GM21717 (cell line): Measurements from ENCODE around the gene PRAMEF17.
"Not testable (repeated sequence)": the region's sequence is repeated elsewhere in the genome, so short reads cannot be mapped to it uniquely, and the experiment has no call there.

Source experiments
- ATAC-seq: cut with Tn5 transposase; IDR thresholded peaks from one replicate; pipeline ENCODE4 v1.9.1; 2021; ENCODE audit warnings: mild to moderate bottlenecking, moderate library complexity; ENCODE audit not compliant: unreplicated experiment

PRAMEF17 gene

GRCh38 chr1:13439104-13439783 is 49.8 kb downstream of the PRAMEF17 start:
- ATAC-seq = not testable (repeated sequence)
